Stimulated activated CD8-positive, alpha-beta memory T cell treated with anti-CD3 and anti-CD28 coated beads, Interleukin-4, amount 100 ng/mL, for 4 hours (primary cell): Measurements from ENCODE around the gene FAM83D.
A peak's percentile ranks its signal among the peaks of the same experiment; 100 is the strongest.

Source experiments
- DNase-seq, 2 donors: peaks; one replicate each; pipeline ENCODE4 v3.0.0-alpha.2; 2020; ENCODE audit warnings: low read depth in 2 of 2, low spot score in 1 of 2

The FAM83D gene

GRCh38 chr20:38997622-38998021 is 71.4 kb downstream of the FAM83D start:
- DNase-seq, result peak; percentile 25 to 58

- no peak for DNase-seq
Observed at GRCh38 chr20:38999217-38999616, 73.0 kb downstream of the FAM83D start.

DNA sequence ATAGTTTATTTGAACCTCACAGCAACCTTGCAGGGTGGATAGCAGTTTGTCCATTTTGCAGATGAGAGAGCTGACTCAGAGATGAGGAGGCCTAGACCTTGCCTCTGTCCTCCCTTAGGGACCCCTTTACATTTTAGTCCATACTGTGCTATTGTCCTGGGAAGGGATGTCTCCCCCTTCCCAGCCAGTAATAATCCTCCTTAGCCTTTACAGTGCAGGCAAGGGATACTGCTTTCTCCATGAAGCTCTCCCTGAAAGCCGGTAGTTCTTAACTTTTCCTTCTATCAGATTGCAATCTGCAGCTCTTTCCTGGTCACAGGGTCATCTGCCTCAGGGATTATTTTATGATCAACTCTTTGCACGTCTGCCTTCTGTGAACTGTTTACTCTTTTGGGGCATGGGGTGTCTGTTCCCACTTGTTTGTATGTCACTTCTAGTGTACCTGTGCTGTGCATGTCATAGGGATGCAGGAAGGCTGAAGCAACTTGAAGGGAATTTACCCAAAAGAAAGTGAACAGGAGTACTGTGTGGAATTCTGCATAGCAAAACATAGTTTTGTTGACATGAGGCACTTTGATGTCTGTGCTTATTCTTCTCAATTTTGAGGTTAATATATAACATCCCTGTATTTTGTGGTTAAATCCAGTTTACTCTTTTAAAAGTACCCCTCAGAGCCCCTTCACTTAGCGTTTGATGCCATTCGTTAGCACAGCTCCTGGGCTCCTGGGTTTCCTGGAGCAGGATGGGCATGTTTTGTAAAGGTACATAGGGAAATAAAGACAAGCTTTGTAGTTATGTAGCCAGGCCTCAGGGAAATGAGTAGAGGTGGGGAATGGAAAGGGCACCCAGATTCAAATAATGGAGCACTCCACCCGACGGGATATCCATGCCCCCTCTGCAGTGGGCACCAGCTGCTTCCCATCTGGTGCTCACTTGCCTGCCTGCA is 74.0 kb downstream of the FAM83D start:
- no peak for DNase-seq
